ENCODE measurements around the gene PNMA6E.
A peak's percentile ranks its signal among the peaks of the same experiment; 100 is the strongest.

PNMA6E gene

GRCh38 chrX:153414856-153415510, 13.8 kb upstream of the PNMA6E start:
- no peak for DNase-seq (ENCODE audit: low spot score)
- in situ Hi-C loops (cut with MboI; ENCODE audit: low sequenced_read_pairs, unreplicated experiment) = no loop called here
- TF ChIP-seq, protein P1, sequence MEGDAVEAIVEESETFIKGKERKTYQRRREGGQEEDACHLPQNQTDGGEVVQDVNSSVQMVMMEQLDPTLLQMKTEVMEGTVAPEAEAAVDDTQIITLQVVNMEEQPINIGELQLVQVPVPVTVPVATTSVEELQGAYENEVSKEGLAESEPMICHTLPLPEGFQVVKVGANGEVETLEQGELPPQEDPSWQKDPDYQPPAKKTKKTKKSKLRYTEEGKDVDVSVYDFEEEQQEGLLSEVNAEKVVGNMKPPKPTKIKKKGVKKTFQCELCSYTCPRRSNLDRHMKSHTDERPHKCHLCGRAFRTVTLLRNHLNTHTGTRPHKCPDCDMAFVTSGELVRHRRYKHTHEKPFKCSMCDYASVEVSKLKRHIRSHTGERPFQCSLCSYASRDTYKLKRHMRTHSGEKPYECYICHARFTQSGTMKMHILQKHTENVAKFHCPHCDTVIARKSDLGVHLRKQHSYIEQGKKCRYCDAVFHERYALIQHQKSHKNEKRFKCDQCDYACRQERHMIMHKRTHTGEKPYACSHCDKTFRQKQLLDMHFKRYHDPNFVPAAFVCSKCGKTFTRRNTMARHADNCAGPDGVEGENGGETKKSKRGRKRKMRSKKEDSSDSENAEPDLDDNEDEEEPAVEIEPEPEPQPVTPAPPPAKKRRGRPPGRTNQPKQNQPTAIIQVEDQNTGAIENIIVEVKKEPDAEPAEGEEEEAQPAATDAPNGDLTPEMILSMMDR (IDR thresholded peaks at IDR 0.05; ENCODE audit: borderline replicate concordance, control extremely low read depth, extremely low read depth, insufficient read depth, missing control alignments) = no peak

DNA sequence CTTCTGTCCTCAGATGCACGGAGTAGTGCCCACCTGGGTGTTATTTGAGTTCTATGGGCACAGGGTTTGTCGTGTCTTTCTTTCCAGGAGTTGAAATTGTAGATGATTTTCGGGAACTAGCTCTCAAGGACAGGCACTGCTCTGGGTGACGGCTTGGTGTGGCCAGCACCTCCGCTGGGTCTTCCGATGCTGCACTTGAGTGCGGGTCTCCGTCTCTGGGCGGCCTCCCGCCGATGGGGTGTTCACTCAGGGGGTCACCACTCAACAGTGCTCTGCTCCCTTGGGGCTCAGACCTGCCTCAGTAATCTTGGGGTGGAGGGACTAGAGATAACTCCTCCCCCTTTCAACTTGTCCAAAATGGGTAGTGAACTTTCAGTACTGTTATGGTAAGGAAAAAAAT, 12.6 kb upstream of the PNMA6E start:
- TF ChIP-seq, protein P1 (IDR thresholded peaks at IDR 0.05; ENCODE audit: borderline replicate concordance, control extremely low read depth, extremely low read depth, insufficient read depth, missing control alignments) = no peak
- DNase-seq (ENCODE audit: low spot score) = no peak
- in situ Hi-C loops (cut with MboI; ENCODE audit: low sequenced_read_pairs, unreplicated experiment) = no loop called here

GRCh38 chrX:153412746-153413720, 11.9 kb upstream of the PNMA6E start:
- TF ChIP-seq, protein P1 (IDR thresholded peaks at IDR 0.05; ENCODE audit: borderline replicate concordance, control extremely low read depth, extremely low read depth, insufficient read depth, missing control alignments) = no peak
- no peak for DNase-seq (ENCODE audit: low spot score)
- in situ Hi-C loops (cut with MboI; ENCODE audit: low sequenced_read_pairs, unreplicated experiment) = no loop called here

DNA sequence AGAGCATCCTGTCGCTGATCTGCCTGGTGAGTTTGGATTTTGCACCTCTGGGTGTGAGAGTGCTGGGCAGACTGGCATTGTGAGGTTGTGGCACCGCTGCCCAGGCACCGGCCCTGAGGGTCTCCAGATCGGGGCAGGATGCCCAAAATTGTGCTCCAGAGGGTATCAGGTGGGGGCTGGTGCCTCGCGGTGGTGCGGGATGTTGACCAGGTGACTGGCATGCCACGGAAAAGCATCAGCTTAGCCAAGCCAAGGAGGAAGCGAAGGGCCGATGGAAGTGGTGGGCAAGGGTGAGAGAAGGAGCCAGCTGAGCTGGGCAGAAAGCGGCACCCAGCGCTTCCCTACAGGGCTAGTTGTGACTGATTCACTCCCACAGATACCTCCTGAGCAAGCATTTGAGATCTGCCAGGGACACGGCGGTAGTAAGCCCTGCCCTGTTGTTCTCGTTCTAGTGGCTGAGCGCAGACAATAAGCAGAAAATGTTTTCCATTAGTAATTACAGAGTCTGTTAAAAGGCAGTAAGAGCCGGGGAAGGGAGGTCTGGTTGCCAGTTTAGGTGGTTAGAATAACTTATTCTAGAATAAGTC, 10.9 kb upstream of the PNMA6E start:
- no peak for DNase-seq (ENCODE audit: low spot score)
- in situ Hi-C loops (cut with MboI; ENCODE audit: low sequenced_read_pairs, unreplicated experiment) = no loop called here
- TF ChIP-seq, protein P1 (IDR thresholded peaks at IDR 0.05; ENCODE audit: borderline replicate concordance, control extremely low read depth, extremely low read depth, insufficient read depth, missing control alignments) = no peak

GRCh38 chrX:153411255-153411987, 10.3 kb upstream of the PNMA6E start, which contains the start of gene ZFP92:
Gene ZFP92, plus strand, starts transcription at chrX:153411472. Its CDS starts 6,851 bp downstream, at chrX:153418323.
- in situ Hi-C loops (cut with MboI; ENCODE audit: low sequenced_read_pairs, unreplicated experiment) = no loop called here
- peak; percentile 82 for DNase-seq (ENCODE audit: low spot score)
- TF ChIP-seq, protein P1 (IDR thresholded peaks at IDR 0.05; ENCODE audit: borderline replicate concordance, control extremely low read depth, extremely low read depth, insufficient read depth, missing control alignments) = no peak

DNA sequence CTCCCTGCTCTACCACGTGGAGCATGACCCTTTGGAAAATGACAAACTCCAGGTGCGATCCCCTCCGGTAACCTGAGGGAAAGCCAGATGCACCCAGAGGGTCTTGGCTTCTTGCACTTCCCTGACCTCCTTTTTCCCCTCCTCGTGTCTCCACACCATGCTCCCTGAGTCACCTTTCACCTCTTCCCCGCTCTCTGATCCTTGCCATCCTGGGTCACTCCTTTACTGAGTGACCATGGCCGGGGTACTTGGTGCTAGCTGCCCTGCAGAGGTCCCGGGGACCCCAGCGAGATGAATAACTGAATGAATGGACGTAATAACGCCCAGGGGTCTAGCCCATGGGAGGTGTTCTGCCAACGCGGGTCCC, 9.7 kb upstream of the PNMA6E start:
- DNase-seq (ENCODE audit: low spot score) = no peak
- TF ChIP-seq, protein P1 (IDR thresholded peaks at IDR 0.05; ENCODE audit: borderline replicate concordance, control extremely low read depth, extremely low read depth, insufficient read depth, missing control alignments) = no peak
- in situ Hi-C loops (cut with MboI; ENCODE audit: low sequenced_read_pairs, unreplicated experiment) = no loop called here

Measured in GM13976 (cell line).